ENCODE measurements around the gene SOX1.

DNA sequence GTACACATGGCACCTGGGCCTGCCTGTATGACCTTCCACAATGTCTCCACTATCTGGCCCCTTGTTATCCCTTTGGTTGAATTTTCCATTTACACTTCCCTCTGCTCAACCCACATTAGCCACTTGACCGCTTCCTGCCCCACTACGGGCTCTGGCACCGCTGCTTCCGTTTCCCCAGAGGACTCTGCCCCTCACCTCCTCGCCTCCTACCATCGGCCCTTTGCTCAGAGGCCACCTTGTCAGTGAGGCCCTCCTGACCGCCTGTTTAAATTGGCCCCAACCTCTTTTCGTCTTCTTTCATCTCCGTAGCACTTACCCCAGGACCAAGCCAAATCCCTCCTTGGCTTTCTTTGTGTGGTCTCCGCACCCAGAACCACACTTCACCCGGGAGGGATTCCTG, 47.4 kb downstream of the SOX1 start:
- TF ChIP-seq, protein P1, sequence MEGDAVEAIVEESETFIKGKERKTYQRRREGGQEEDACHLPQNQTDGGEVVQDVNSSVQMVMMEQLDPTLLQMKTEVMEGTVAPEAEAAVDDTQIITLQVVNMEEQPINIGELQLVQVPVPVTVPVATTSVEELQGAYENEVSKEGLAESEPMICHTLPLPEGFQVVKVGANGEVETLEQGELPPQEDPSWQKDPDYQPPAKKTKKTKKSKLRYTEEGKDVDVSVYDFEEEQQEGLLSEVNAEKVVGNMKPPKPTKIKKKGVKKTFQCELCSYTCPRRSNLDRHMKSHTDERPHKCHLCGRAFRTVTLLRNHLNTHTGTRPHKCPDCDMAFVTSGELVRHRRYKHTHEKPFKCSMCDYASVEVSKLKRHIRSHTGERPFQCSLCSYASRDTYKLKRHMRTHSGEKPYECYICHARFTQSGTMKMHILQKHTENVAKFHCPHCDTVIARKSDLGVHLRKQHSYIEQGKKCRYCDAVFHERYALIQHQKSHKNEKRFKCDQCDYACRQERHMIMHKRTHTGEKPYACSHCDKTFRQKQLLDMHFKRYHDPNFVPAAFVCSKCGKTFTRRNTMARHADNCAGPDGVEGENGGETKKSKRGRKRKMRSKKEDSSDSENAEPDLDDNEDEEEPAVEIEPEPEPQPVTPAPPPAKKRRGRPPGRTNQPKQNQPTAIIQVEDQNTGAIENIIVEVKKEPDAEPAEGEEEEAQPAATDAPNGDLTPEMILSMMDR (IDR thresholded peaks at IDR 0.05): no peak
- TF ChIP-seq POLR2AphosphoS5 (IDR thresholded peaks at IDR 0.05): no peak
